Lower leg skin (tissue), 4 donors: ENCODE results near the gene PYCR2. TPM values are rescaled to one million over a fixed set of nuclear protein-coding genes. Genes with fewer than 3 reads are reported as not detected.
"Not testable (repeated sequence)": the region's sequence is repeated elsewhere in the genome, so short reads cannot be mapped to it uniquely, and the experiment has no call there.

Source experiments
- DNase-seq, 2 donors: peaks; one replicate each; pipeline ENCODE4 v3.0.0-alpha.2; 2019; ENCODE audit warnings: low spot score in 2 of 2
- H3K4me3 ChIP-seq: fragments of 200-600 bp; sonication (generic); 2 replicates; pipeline ENCODE4 v1.5.1; 2017; ENCODE audit warnings: mild to moderate bottlenecking, low read depth; ENCODE audit not compliant: poor library complexity, severe bottlenecking
- CTCF ChIP-seq, 3 donors: fragments of 450-650 bp; IDR thresholded peaks; one replicate each; pipeline ENCODE4 v1.5.1; 2016; ENCODE audit warnings: antibody characterized with exemption in 3 of 3, mild to moderate bottlenecking in 3 of 3, moderate library complexity in 2 of 3
- POLR2A ChIP-seq, 2 donors: fragments of 450-650 bp; IDR thresholded peaks; one replicate each; pipeline ENCODE4 v1.6.1; 2016 to 2017; ENCODE audit warnings: antibody characterized with exemption in 2 of 2, mild to moderate bottlenecking in 1 of 2, moderate library complexity in 1 of 2
- WGBS, 2 donors: methylation state at CpG; one replicate each; pipeline ENCODE4 v1.1.5; 2018; 5-methylcytosine and 5-hydroxymethylcytosine counted together
- intact Hi-C: fragments of 100-400 bp; cut with DNase I; formaldehyde crosslinking; loops from one replicate; pipeline ENCODE4 v1.15.0; 2023; ENCODE audit warnings: low total_unique reads
- total RNA-seq, 4 donors: library from RNA; depleted of rRNA; stranded (reverse); fragments of >200 nt; gene quantifications; one replicate each; pipeline ENCODE4 v1.1.0, GENCODE V29; 2016

PYCR2 gene
- total RNA-seq, 4 donors from 2014 or later, result 35.4 to 43.1 (median 37.9) TPM

DNA sequence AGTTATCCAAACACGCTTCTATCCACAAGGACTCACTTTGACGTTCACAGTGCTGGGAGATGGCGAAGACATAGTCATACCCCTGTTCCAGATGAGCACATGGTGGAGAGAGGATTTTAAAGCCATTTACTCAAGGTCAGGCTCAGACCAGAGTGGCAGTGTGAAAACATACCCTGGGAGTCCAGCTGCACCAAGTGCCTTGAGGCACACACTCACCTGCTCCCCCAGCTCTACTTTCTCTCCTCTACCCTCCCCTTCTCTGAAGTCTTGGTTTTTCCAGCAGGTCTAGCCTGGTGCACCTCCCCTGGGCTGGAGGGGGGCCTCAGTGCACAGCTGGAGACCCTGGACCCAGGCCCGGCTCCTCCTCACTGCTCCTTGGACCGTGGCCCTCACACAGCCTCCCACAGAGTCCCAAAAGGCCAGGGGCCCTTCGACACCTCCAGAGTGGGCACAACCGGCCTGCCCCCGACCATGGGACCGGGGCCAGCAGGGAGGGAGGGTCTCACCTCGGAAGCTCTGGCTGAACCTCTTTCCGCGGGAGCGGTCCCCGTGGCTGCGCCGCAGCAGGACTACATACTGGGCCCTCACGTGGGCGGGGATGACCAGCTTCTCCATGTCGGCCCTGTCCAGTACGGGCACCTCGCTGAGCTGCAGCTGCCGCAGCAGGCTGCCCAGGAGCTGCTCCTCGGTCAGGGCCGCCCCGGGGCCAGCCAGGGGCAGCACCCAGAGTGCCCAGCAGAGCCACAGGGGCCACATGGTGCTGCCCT is 16.5 kb upstream of the PYCR2 start:
- no peak for DNase-seq
- TF ChIP-seq POLR2A (IDR thresholded peaks at IDR 0.05) (no peak), CTCF (IDR thresholded peaks at IDR 0.05) (no peak)
- no peak overlapping the region for H3K4me3 ChIP-seq
- intact Hi-C loops, result no loop called here
- WGBS, 2 donors, result 76 to 80% methylated on average over 10 to 19 of the region's 25 CpGs

GRCh38 chr1:225939939-225940310 is 15.9 kb upstream of the PYCR2 start:
- WGBS, 2 donors, result 92 to 100% methylated on average over 1 of the region's 8 CpGs
- intact Hi-C loops, DNase-seq, H3K4me3 ChIP-seq: not testable (repeated sequence)

GRCh38 chr1:225939097-225939938 is 15.3 kb upstream of the PYCR2 start:
- 59 to 90% methylated on average over 10 to 27 of the region's 69 CpGs for WGBS, 2 donors
- DNase-seq, H3K4me3 ChIP-seq, intact Hi-C loops: not testable (repeated sequence)

- no peak for DNase-seq
- intact Hi-C loops, result no loop called here
Observed at GRCh38 chr1:225937048-225937968, 13.3 kb upstream of the PYCR2 start.

DNA sequence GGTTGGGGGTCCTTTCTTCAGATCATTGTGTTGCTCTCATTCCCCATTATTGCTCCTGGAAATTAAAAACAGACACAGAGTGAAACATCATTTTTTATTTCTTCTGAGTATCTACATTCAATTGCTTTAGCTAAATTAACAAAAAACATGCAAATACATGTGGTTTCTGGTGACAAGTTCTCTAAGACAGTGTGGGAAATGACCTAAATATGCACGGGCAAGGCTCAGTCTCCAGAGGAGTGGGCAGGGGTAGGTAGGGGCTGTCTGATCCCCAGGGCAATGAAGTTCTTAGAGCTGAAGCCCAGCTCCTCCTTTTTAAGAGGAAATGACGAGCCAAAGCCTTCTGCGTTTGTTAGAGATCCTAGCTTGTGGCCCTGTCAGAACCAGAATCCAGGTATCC is 12.5 kb upstream of the PYCR2 start:
- H3K4me3 ChIP-seq, result no peak overlapping the region
- WGBS, 2 donors, result 54 to 60% methylated on average over 3 of the region's 3 CpGs
- no peak for DNase-seq
- intact Hi-C loops, result no loop called here
- no peak for TF ChIP-seq POLR2A (IDR thresholded peaks at IDR 0.05)
- no peak for TF ChIP-seq CTCF (IDR thresholded peaks at IDR 0.05)

More at GRCh38 chr1:225937048-225937968, 13.3 kb upstream of the PYCR2 start:
- 91 to 96% methylated on average over 21 of the region's 21 CpGs for WGBS, 2 donors
- H3K4me3 ChIP-seq, result no peak overlapping the region
- TF ChIP-seq CTCF (IDR thresholded peaks at IDR 0.05), result no peak
- no peak for TF ChIP-seq POLR2A (IDR thresholded peaks at IDR 0.05)

DNA sequence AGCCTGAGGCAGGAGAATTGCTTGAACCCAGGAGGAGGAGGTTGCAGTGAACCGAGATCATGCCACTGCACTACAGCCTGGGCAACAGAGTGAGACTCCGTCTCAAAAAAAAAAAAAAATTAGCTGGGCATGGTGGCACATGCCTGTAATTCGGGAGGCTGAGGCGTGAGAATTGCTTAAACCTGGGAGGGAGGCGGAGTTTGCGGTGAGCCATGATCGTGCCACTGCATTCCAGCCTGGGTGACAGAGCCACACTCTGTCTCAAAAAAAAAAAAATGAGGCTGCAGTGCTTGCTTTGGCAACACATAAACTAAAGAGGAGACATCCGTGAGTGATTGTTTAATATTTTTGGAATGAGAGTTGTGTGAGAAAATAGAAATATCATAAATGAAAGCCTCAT is 12.0 kb upstream of the PYCR2 start:
- DNase-seq, H3K4me3 ChIP-seq, intact Hi-C loops: not testable (repeated sequence)
- 51 to 61% methylated on average over 8 of the region's 8 CpGs for WGBS, 2 donors

DNA sequence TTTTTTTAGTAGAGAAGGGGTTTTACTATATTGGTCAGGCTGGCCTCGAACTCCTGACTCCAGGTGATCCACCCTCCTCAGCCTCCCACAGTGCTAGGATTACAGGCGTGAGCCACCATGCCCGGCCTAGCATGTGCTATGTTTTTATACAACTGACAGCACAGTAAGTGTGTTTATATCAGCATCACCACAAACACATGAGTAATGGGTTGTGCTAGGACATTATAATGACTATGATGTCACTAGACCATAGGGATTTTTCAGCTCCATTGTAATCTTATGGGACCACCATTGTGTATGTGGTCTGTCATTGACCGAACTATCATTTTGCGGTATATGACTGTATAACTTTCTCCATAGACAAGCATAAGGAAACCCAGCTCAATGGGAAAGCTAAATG is 10.7 kb upstream of the PYCR2 start:
- intact Hi-C loops, result no loop called here
- no peak overlapping the region for H3K4me3 ChIP-seq
- WGBS, 2 donors, result 94 to 95% methylated on average over 5 of the region's 5 CpGs
- TF ChIP-seq CTCF (IDR thresholded peaks at IDR 0.05) (no peak), POLR2A (IDR thresholded peaks at IDR 0.05) (no peak)
- no peak for DNase-seq
